Kidney (tissue), 14 donors: Measurements from ENCODE around the gene AZU1. TPM values are rescaled to one million over a fixed set of nuclear protein-coding genes. Genes with fewer than 3 reads are reported as not detected.
"Not testable (repeated sequence)": the region's sequence is repeated elsewhere in the genome, so short reads cannot be mapped to it uniquely, and the experiment has no call there.

Source experiments
- DNase-seq, 5 donors: peaks; one replicate each; pipeline ENCODE4 v3.0.0-alpha.2; 2013 to 2020
- FAIRE-seq: peaks from 2 replicates; lab custom pipeline; 2012; peaks lifted over from hg19 to GRCh38; lab: Jason Lieb, UNC
- H3K27ac ChIP-seq, 2 donors: one replicate each; pipeline ENCODE4 v1.7.0; 2013; ENCODE audit warnings: low read depth in 2 of 2, low read length in 2 of 2, inconsistent platforms in 1 of 2
- H3K27me3 ChIP-seq: one replicate; pipeline ENCODE4 v1.7.1; 2013; ENCODE audit warnings: low read length, inconsistent platforms; ENCODE audit not compliant: control insufficient read depth, insufficient read depth
- H3K36me3 ChIP-seq, 3 donors: one replicate each; pipeline versions ENCODE4 v1.7.0 to v1.7.1; 2013; ENCODE audit warnings: low read length in 3 of 3, control low read depth in 1 of 3, inconsistent platforms in 1 of 3; ENCODE audit not compliant: insufficient read depth in 3 of 3, control insufficient read depth in 2 of 3
- H3K4me1 ChIP-seq, 3 donors: one replicate each; pipeline versions ENCODE4 v1.7.0 to v1.7.1; 2013; ENCODE audit warnings: low read length in 3 of 3, inconsistent platforms in 1 of 3, low read depth in 1 of 3; ENCODE audit not compliant: control insufficient read depth in 2 of 3, insufficient read depth in 2 of 3
- H3K4me3 ChIP-seq, 3 donors: one replicate each; pipeline versions ENCODE4 v1.7.0 to v1.8.1; 2013; ENCODE audit warnings: low read length in 3 of 3, control low read depth in 1 of 3, inconsistent platforms in 1 of 3
- H3K9ac ChIP-seq, 3 donors: one replicate each; pipeline versions ENCODE4 v1.7.0 to v1.7.1; 2013; ENCODE audit warnings: low read length in 3 of 3, control low read depth in 1 of 3, inconsistent platforms in 1 of 3
- H3K9me3 ChIP-seq, 3 donors: one replicate each; pipeline versions ENCODE4 v1.7.0 to v1.7.1; 2013; ENCODE audit warnings: low read length in 3 of 3, control low read depth in 1 of 3, inconsistent platforms in 1 of 3; ENCODE audit not compliant: control insufficient read depth in 2 of 3, insufficient read depth in 1 of 3
- CTCF ChIP-seq: IDR thresholded peaks from 3 replicates; pipeline ENCODE4 v1.5.1; 2012; ENCODE audit warnings: mild to moderate bottlenecking, moderate library complexity, borderline replicate concordance; ENCODE audit not compliant: insufficient read depth; ENCODE audit errors: extremely low read depth
- intact Hi-C: fragments of 100-400 bp; cut with DNase I; formaldehyde crosslinking; loops from one replicate; pipeline ENCODE4 v1.11.1; 2022
- polyA plus RNA-seq: library from polyadenylated mRNA; stranded (reverse); fragments of 350-450 nt; fragmentation: Illumina TruSeq; extraction: RNeasy Lipid Tissue Mini Kit (QIAGEN cat#74804); gene quantifications from one replicate; pipeline ENCODE4 v1.2.3, GENCODE V29; 2014; ENCODE audit warnings: low read depth, low replicate concordance; ENCODE audit not compliant: insufficient read depth
- total RNA-seq: library from RNA; stranded (reverse); fragmentation: NEBNext Ultra II Directional; extraction: Animal tissue kit (Norgen Biotek cat#: 25700); gene quantifications from one replicate; pipeline ENCODE4 v1.2.1, GENCODE V29; 2021
- donor health status: control.
- donor health status: control.
- donor health status: control.
- donor health status: control.
- donor health status: control.
- donor health status: DM: yes; HTN: yes; CAD: no.
- donor health status: Normal renal cell carcinoma (clear cell type).

AZU1 gene
- total and polyA plus RNA-seq, 2 donors from 2014 or later, result 0.50 TPM; not detected in 1

GRCh38 chr19:816500-816857, 11.2 kb upstream of the AZU1 start:
- Histone ChIP-seq H3K9me3 (no peaks in the 10 kb centered on the region), H3K9ac (no peak overlapping the region), H3K36me3 (peaks cover 0 to 2% (median 0%) of the 10 kb centered on the region in 3 donors), H3K4me3 (peak overlapping the region in 1 of 3 donors; percentile 1), H3K27ac (no peak overlapping the region), H3K4me1 (no peaks in the 10 kb centered on the region), H3K27me3 (no peaks in the 10 kb centered on the region)
- no peak for DNase-seq
- intact Hi-C loops, result no loop called here
- FAIRE-seq, result no peak
- no peak for TF ChIP-seq CTCF

- not testable (repeated sequence) for FAIRE-seq
Measured at GRCh38 chr19:820212-820611, 7.4 kb upstream of the AZU1 start.

GRCh38 chr19:821231-821824, 6.3 kb upstream of the AZU1 start:
- H3K9ac ChIP-seq, result no peak overlapping the region
- intact Hi-C loops, result no loop called here
- peak in 2 of 5 donors; percentile 69 to 80 for DNase-seq

More at GRCh38 chr19:820212-820611, 7.4 kb upstream of the AZU1 start:
- H3K9ac ChIP-seq, H3K27me3 ChIP-seq, intact Hi-C loops, H3K9me3 ChIP-seq, H3K27ac ChIP-seq, DNase-seq, H3K4me1 ChIP-seq, H3K36me3 ChIP-seq, H3K4me3 ChIP-seq: not testable (repeated sequence)

More at GRCh38 chr19:821231-821824, 6.3 kb upstream of the AZU1 start:
- Histone ChIP-seq H3K4me3 (no peak overlapping the region), H3K27me3 (no peaks in the 10 kb centered on the region), H3K9me3 (no peaks in the 10 kb centered on the region), H3K4me1 (no peaks in the 10 kb centered on the region), H3K36me3 (no peaks in the 10 kb centered on the region), H3K27ac (no peak overlapping the region)
- no peak for FAIRE-seq
- TF ChIP-seq CTCF, result no peak
